Fibroblast of mammary gland (primary cell): ENCODE measurements around the gene IGF2BP2.

ENCODE experiments used
- DNase-seq: peaks from one replicate; pipeline ENCODE4 v3.0.0-alpha.2; 2010; ENCODE audit warnings: low read depth
- H3K4me3 ChIP-seq: 2 replicates; pipeline ENCODE4 v1.5.1; 2011; ENCODE audit warnings: low read depth, mild to moderate bottlenecking, low read length, moderate library complexity; ENCODE audit not compliant: control insufficient read depth
- TF ChIP-seq, protein P1 (sequence below): conservative IDR thresholded peaks from 2 replicates; pipeline ENCODE4 v1.5.1; 2011; ENCODE audit warnings: low read depth, low read length, inconsistent platforms; ENCODE audit not compliant: control insufficient read depth, insufficient read depth

Gene IGF2BP2

GRCh38 chr3:185625784-185626183 is 199.1 kb downstream of the IGF2BP2 start:
- no peak overlapping the region for H3K4me3 ChIP-seq
- TF ChIP-seq, protein P1, sequence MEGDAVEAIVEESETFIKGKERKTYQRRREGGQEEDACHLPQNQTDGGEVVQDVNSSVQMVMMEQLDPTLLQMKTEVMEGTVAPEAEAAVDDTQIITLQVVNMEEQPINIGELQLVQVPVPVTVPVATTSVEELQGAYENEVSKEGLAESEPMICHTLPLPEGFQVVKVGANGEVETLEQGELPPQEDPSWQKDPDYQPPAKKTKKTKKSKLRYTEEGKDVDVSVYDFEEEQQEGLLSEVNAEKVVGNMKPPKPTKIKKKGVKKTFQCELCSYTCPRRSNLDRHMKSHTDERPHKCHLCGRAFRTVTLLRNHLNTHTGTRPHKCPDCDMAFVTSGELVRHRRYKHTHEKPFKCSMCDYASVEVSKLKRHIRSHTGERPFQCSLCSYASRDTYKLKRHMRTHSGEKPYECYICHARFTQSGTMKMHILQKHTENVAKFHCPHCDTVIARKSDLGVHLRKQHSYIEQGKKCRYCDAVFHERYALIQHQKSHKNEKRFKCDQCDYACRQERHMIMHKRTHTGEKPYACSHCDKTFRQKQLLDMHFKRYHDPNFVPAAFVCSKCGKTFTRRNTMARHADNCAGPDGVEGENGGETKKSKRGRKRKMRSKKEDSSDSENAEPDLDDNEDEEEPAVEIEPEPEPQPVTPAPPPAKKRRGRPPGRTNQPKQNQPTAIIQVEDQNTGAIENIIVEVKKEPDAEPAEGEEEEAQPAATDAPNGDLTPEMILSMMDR, result no peak
- DNase-seq, result no peak

- no peak for DNase-seq
- no peak overlapping the region for H3K4me3 ChIP-seq
- TF ChIP-seq, protein P1, result no peak
These were observed 200.7 kb downstream of the IGF2BP2 start for GRCh38 chr3:185623939-185624665.

- TF ChIP-seq, protein P1, result no peak
- H3K4me3 ChIP-seq, result no peak overlapping the region
- no peak for DNase-seq
These were observed 211.8 kb downstream of the IGF2BP2 start for GRCh38 chr3:185613016-185613415.

- H3K4me3 ChIP-seq, result no peak overlapping the region
- TF ChIP-seq, protein P1, result no peak
- DNase-seq, result no peak
These were observed 218.6 kb downstream of the IGF2BP2 start for GRCh38 chr3:185606196-185606595.

DNA sequence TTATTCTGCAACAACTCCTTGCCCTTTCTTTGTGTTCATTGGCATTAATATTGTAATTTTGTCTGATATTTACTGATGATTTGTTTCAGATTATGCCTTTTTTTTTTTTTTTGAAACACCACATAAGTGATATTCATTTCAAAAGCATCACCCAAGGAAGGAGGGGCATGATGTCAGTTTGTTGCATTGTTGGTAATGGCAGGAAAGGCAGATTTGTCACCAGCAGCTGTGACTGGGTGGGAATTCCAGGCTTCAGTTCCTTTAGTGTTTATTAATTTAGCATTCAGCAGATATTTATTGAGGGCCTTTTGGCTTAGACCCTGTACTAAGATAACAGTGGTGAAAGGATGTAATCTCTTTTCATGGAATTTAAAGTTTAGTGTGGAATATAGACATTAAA is 219.3 kb downstream of the IGF2BP2 start:
- no peak overlapping the region for H3K4me3 ChIP-seq
- TF ChIP-seq, protein P1, result no peak
- no peak for DNase-seq

DNA sequence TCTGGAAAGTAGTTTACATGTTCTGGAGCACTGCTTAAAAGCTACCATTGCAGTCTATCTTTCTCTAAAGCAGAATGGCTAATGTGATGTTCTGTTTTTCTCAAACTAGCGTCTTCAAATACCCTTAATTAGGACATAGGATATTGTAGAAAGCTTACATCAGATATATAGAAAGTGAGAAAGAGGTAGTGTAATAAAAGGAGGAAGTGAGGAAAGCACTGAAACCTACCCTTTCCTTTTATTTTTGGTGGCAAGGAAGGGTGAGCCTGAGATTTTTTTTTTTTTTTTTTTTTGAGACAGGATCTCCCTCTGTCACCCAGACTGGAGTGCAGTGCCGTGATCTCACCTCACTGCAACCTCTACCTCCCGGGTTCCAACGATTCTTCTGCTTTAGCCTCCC is 229.3 kb downstream of the IGF2BP2 start:
- H3K4me3 ChIP-seq, result no peak overlapping the region
- DNase-seq, result no peak
- TF ChIP-seq, protein P1, result no peak
